K562 (cell line): ENCODE measurements around the gene CCNC. TPM values are rescaled to one million over a fixed set of nuclear protein-coding genes. Genes with fewer than 3 reads are reported as not detected.

ENCODE experiments used
- ATAC-seq: fragments of 200-7000 bp; cut with Tn5 transposase; 3 replicates; pipeline ENCODE4 v1.9.1; 2020; ENCODE audit warnings: moderate library complexity
- BruUV-seq: library from RNA; stranded (reverse); fragments of 400-500 nt; replicated peaks from 2 replicates; lab custom pipeline; 2021; lab: Mats Ljungman, UMichigan
- CTCF ChIA-PET: fragments of 300-600 bp; formaldehyde crosslinking; extraction: SDS; loops from one replicate; lab custom pipeline; 2021; ENCODE audit warnings: low intra/inter-chr PET ratio; lab: Yijun Ruan, JAX
- POLR2A ChIA-PET: fragments of 300-600, 350-650 bp; sonication (Branson Sonifier 250); formaldehyde crosslinking; extraction: SDS; loops from one replicate; lab custom pipeline; 2021; ENCODE audit warnings: antibody characterized with exemption, inconsistent platforms; lab: Yijun Ruan, JAX
- DNase-seq, 4 experiments: peaks; one replicate each; pipeline versions ENCODE4 v3.0.0 to v3.0.0-alpha.2; 2011 to 2018; ENCODE audit warnings: low spot score in 3 of 4, mixed read lengths in 3 of 4; ENCODE audit errors: extremely low read depth in 1 of 4
- FAIRE-seq: peaks from 2 replicates; lab custom pipeline; 2011; peaks lifted over from hg19 to GRCh38; lab: Jason Lieb, UNC
- H2AFZ ChIP-seq: 2 replicates; pipeline ENCODE4 v1.6.0; 2011; ENCODE audit warnings: low read depth, low read length, control low read depth, inconsistent platforms
- H3K27ac ChIP-seq: fragments of 200-600 bp; 3 replicates; pipeline ENCODE4 v1.8.0; 2011; ENCODE audit warnings: low read depth, mild to moderate bottlenecking, control low read depth, inconsistent platforms, low read length, moderate library complexity, mixed read lengths; ENCODE audit errors: extremely low read depth
- H3K27me3 ChIP-seq, 2 experiments: fragments of 300-600 bp in 1 of 2; 2 replicates in 1 of 2; 3 replicates in 1 of 2; pipeline versions ENCODE4 v1.6.0 to v1.8.0; 2011; ENCODE audit warnings: inconsistent platforms in 2 of 2, low read length in 2 of 2, mild to moderate bottlenecking in 1 of 2, mixed read lengths in 1 of 2, moderate library complexity in 1 of 2; ENCODE audit not compliant: control insufficient read depth in 2 of 2, insufficient read depth in 2 of 2
- H3K36me3 ChIP-seq: fragments of 300-600 bp; 3 replicates; pipeline ENCODE4 v1.8.0; 2011; ENCODE audit warnings: mild to moderate bottlenecking, low read length, inconsistent platforms; ENCODE audit not compliant: control insufficient read depth, insufficient read depth
- H3K4me1 ChIP-seq, 2 experiments: fragments of 200-600 bp in 1 of 2; replicated peaks in 1 of 2; 2 replicates in 1 of 2; 3 replicates in 1 of 2; pipeline versions ENCODE4 v1.5.1 to v1.8.0; 2011; ENCODE audit warnings: inconsistent platforms in 2 of 2, low read length in 2 of 2, mild to moderate bottlenecking in 1 of 2, mixed read lengths in 1 of 2, moderate library complexity in 1 of 2; ENCODE audit not compliant: control insufficient read depth in 2 of 2, insufficient read depth in 2 of 2
- H3K4me2 ChIP-seq: 2 replicates; pipeline ENCODE4 v1.6.1; 2011; ENCODE audit warnings: low read length, control low read depth, inconsistent platforms, mixed read lengths; ENCODE audit not compliant: insufficient read depth
- H3K4me3 ChIP-seq: fragments of 200-600 bp; sonication (generic), shearing (Covaris generic); 2 replicates; pipeline ENCODE4 v1.5.1; 2016; ENCODE audit warnings: control low read depth, inconsistent platforms
- H3K79me2 ChIP-seq: fragments of 200-600 bp; 3 replicates; pipeline ENCODE4 v1.8.0; 2011; ENCODE audit warnings: low read length, inconsistent platforms; ENCODE audit not compliant: control insufficient read depth, insufficient read depth
- H3K9ac ChIP-seq, 2 experiments: 2 replicates each; pipeline versions ENCODE4 v1.6.0 to v1.6.1; 2011; ENCODE audit warnings: low read depth in 2 of 2, low read length in 2 of 2, control low read depth in 1 of 2, inconsistent platforms in 1 of 2, mild to moderate bottlenecking in 1 of 2, mixed read lengths in 1 of 2; ENCODE audit not compliant: insufficient read depth in 1 of 2
- H3K9me1 ChIP-seq: one replicate; pipeline ENCODE4 v1.6.0; 2011; ENCODE audit warnings: inconsistent platforms, mild to moderate bottlenecking, low read length, moderate library complexity; ENCODE audit not compliant: control insufficient read depth, insufficient read depth
- H3K9me3 ChIP-seq: replicated peaks from 2 replicates; pipeline ENCODE4 v1.5.1; 2011; ENCODE audit warnings: low read depth, low read length, inconsistent platforms; ENCODE audit not compliant: control insufficient read depth, insufficient read depth
- H4K20me1 ChIP-seq: replicated peaks from 2 replicates; pipeline ENCODE4 v1.6.1; 2011; ENCODE audit warnings: low read length, inconsistent platforms, mixed read lengths; ENCODE audit not compliant: control insufficient read depth, insufficient read depth
- ETV5 ChIP-seq: sonication (generic); formaldehyde crosslinking; IDR thresholded peaks from 2 replicates; pipeline ENCODE4 v1.4.0; 2020; ENCODE audit warnings: low read depth, mild to moderate bottlenecking, missing genetic modification reagents
- KLF6 ChIP-seq: fragments of 250-450 bp; sonication (Bioruptor Pico); IDR thresholded peaks from 2 replicates; pipeline ENCODE4 v1.4.0; 2020; ENCODE audit warnings: mild to moderate bottlenecking, moderate library complexity, borderline replicate concordance
- MAFG ChIP-seq: fragments of 450-650 bp; conservative IDR thresholded peaks from 2 replicates; pipeline ENCODE4 v1.6.1; 2016; ENCODE audit warnings: missing genetic modification characterization, missing compliant biosample characterization
- RCOR1 ChIP-seq, 2 experiments: IDR thresholded peaks; 2 replicates each; pipeline ENCODE4 v1.6.1; 2012; ENCODE audit warnings: low read depth in 2 of 2, low read length in 2 of 2, borderline replicate concordance in 1 of 2, improper control_type of control experiment in 1 of 2
- TCFL5 ChIP-seq: fragments of 250-450 bp; sonication (Bioruptor Pico); conservative IDR thresholded peaks from 2 replicates; pipeline ENCODE4 v1.6.1; 2021; ENCODE audit warnings: mild to moderate bottlenecking, moderate library complexity, matching md5 sums
- TFAP4 ChIP-seq: sonication (generic); formaldehyde crosslinking; IDR thresholded peaks from 2 replicates; pipeline ENCODE4 v1.8.0; 2022; ENCODE audit warnings: missing genetic modification reagents, mild to moderate bottlenecking, moderate library complexity, borderline replicate concordance
- THAP12 ChIP-seq: fragments of 250-450 bp; sonication (Bioruptor Pico); IDR thresholded peaks from 2 replicates; pipeline ENCODE4 v1.9.0; 2021; ENCODE audit warnings: mild to moderate bottlenecking, inconsistent platforms
- ZBTB9 ChIP-seq: fragments of 450-650 bp; formaldehyde crosslinking; IDR thresholded peaks from 2 replicates; pipeline ENCODE4 v1.4.0; 2020; ENCODE audit warnings: mild to moderate bottlenecking, moderate library complexity
- ZNF23 ChIP-seq: fragments of 250-450 bp; sonication (Bioruptor Pico); IDR thresholded peaks from 2 replicates; pipeline ENCODE4 v1.4.0; 2020; ENCODE audit warnings: mild to moderate bottlenecking
- WGBS: fragments of 100-300 bp; shearing (Covaris generic); methylation state at CpG from one replicate; pipeline ENCODE4 v1.1.6; 2016; ENCODE audit warnings: low coverage, mixed read lengths; ENCODE audit not compliant: insufficient coverage; ENCODE audit errors: missing lambda C conversion rate; 5-methylcytosine and 5-hydroxymethylcytosine counted together
- in situ Hi-C: fragments of 300-500 bp; cut with MboI; formaldehyde crosslinking; loops from 4 replicates; pipeline ENCODE4 v1.15.0; 2018; ENCODE audit warnings: inconsistent platforms, mixed read lengths
- intact Hi-C: fragments of 100-400 bp; cut with micrococcal nuclease; formaldehyde crosslinking; loops from 2 replicates; pipeline ENCODE4 v1.14.2; 2022
- polyA plus RNA-seq, 8 experiments: library from polyadenylated mRNA; depleted of rRNA in 4 of 8; stranded (reverse) in 5 of 8; unstranded in 3 of 8; fragments of >200 nt; fragmentation: Nextera tagmentation in 2 of 8; fragmentation: Illumina TruSeq in 1 of 8; extraction: Ambion mirVana in 2 of 8; extraction: Trizol in 1 of 8; gene quantifications; 2 replicates each; pipeline versions ENCODE4 v1.2.1 to v1.2.3, GENCODE V29; 2011 to 2014; ENCODE audit warnings: inconsistent platforms in 1 of 8, missing spikeins in 1 of 8
- total RNA-seq, 7 experiments: library from RNA; depleted of rRNA in 6 of 7; stranded (reverse); fragments of >200 nt in 6 of 7; fragmentation: Illumina TruSeq in 2 of 7; extraction: Trizol in 2 of 7; gene quantifications; 2 replicates each; pipeline versions ENCODE4 v1.2.1 to v1.2.3, GENCODE V29; 2011 to 2021; ENCODE audit warnings: low replicate concordance in 1 of 7

CCNC gene
- total and polyA plus RNA-seq, 9 of the 15 experiments (the other 6 are each of a cell fraction or from before 2014, with no cell fraction given): 68.7 to 177 (median 99.6) TPM

GRCh38 chr6:99588618-99589289 is 20.3 kb upstream of the CCNC start:
- FAIRE-seq (no peak), DNase-seq (no peak), ATAC-seq (peak; percentile 36)
- Histone ChIP-seq H3K27ac (no peak overlapping the region), H3K9me3 (no peaks in the 10 kb centered on the region), H3K4me3 (no peak overlapping the region), H3K79me2 (no peaks in the 10 kb centered on the region), H3K4me1 (peaks cover 0 to 21% of the 10 kb centered on the region in 2 experiments; a peak in 2 of 5 replicates), H4K20me1 (no peaks in the 10 kb centered on the region), H3K9me1 (no peaks in the 10 kb centered on the region), H3K27me3 (peaks cover 37 to 45% of the 10 kb centered on the region in 2 experiments), H3K4me2 (no peak overlapping the region), H3K36me3 (no peaks in the 10 kb centered on the region), H3K9ac (peak overlapping the region in 1 of 2 experiments; percentile 58; a peak in 1 of 4 replicates), H2AFZ (no peak overlapping the region)
- BruUV-seq: no TSS peak
- ChIA-PET CTCF (no interaction called here), POLR2A (interaction anchor here (1.8 kb wide), 1 partner anchor 21 kb away, joined by 5 read pairs; the partner anchor contains the start of gene CCNC)
- intact Hi-C loops (no loop called here), in situ Hi-C loops (no loop called here)
- TF ChIP-seq KLF6 (CRISPR knock-in tag): no peak
- TF ChIP-seq TFAP4 (CRISPR knock-in tag): 0 out of 2 replicates have a peak, but pooled peaks have one; percentile 11
- 25% methylated on average over 52 of the region's 52 CpGs for WGBS

GRCh38 chr6:99587792-99588191 is 19.3 kb upstream of the CCNC start:
- Histone ChIP-seq H3K79me2 (no peaks in the 10 kb centered on the region), H3K9me3 (no peaks in the 10 kb centered on the region), H3K4me2 (no peak overlapping the region), H3K27ac (no peak overlapping the region), H2AFZ (no peak overlapping the region), H3K9me1 (no peaks in the 10 kb centered on the region), H3K27me3 (peaks cover 37 to 49% of the 10 kb centered on the region in 2 experiments), H3K4me3 (no peak overlapping the region), H3K9ac (no peak overlapping the region), H3K4me1 (peaks cover 0 to 21% of the 10 kb centered on the region in 2 experiments; a peak in 2 of 5 replicates), H4K20me1 (no peaks in the 10 kb centered on the region), H3K36me3 (no peaks in the 10 kb centered on the region)
- ChIA-PET CTCF (no interaction called here), POLR2A (interaction anchor here (0.6 kb wide), 1 partner anchor 15 kb away, joined by 3 read pairs; no protein-coding TSS in a partner anchor)
- intact Hi-C loops (no loop called here), in situ Hi-C loops (no loop called here)
- 0% methylated on average over 4 of the region's 4 CpGs for WGBS
- DNase-seq (no peak), FAIRE-seq (no peak), ATAC-seq (no peak)
- BruUV-seq: no TSS peak
- no peak for TF ChIP-seq ZBTB9 (CRISPR knock-in tag)
- TF ChIP-seq ETV5 (CRISPR knock-in tag): no peak
- no peak for TF ChIP-seq TCFL5 (CRISPR knock-in tag)
- no peak for TF ChIP-seq THAP12 (CRISPR knock-in tag)
- TF ChIP-seq MAFG: no peak
- TF ChIP-seq RCOR1 (IDR thresholded peaks at IDR 0.05; ENCODE audit: borderline replicate concordance in 1 of 2, low read depth in 2 of 2, low read length in 2 of 2): no peak
- TF ChIP-seq ZNF23 (CRISPR knock-in tag): no peak
